CD4-positive, alpha-beta memory T cell (primary cell): ENCODE results near the gene SCARB2. TPM values are rescaled to one million over a fixed set of nuclear protein-coding genes. Genes with fewer than 3 reads are reported as not detected.
A peak's percentile ranks its signal among the peaks of the same experiment; 100 is the strongest.

Experiments
- CTCF ChIA-PET: fragments of 350-600 bp; sonication (Branson Sonifier 250); formaldehyde crosslinking; loops from one replicate; lab custom pipeline; 2021; ENCODE audit warnings: inconsistent platforms; ENCODE audit not compliant: partially characterized antibody; lab: Charles Lee
- POLR2A ChIA-PET: fragments of 350-600 bp; sonication (Branson Sonifier 250); formaldehyde crosslinking; loops from one replicate; lab custom pipeline; 2021; ENCODE audit not compliant: partially characterized antibody; lab: Charles Lee
- DNase-seq, 5 donors: peaks; one replicate each; pipeline versions ENCODE4 v3.0.0 to v3.0.0-alpha.2; 2020 to 2022; ENCODE audit warnings: mixed read lengths in 1 of 5
- H3K27ac ChIP-seq: one replicate; pipeline ENCODE4 v1.7.0; 2013; ENCODE audit warnings: low read depth, low read length
- H3K27me3 ChIP-seq: 2 replicates; pipeline ENCODE4 v1.7.0; 2013; ENCODE audit warnings: mild to moderate bottlenecking, low read length, moderate library complexity; ENCODE audit not compliant: insufficient read depth
- H3K36me3 ChIP-seq: 2 replicates; pipeline ENCODE4 v1.7.0; 2013; ENCODE audit warnings: mild to moderate bottlenecking, low read length, moderate library complexity; ENCODE audit not compliant: insufficient read depth
- H3K4me1 ChIP-seq: 2 replicates; pipeline ENCODE4 v1.7.0; 2013; ENCODE audit warnings: mild to moderate bottlenecking, low read length, moderate library complexity; ENCODE audit not compliant: insufficient read depth
- H3K4me3 ChIP-seq, 2 donors: one replicate each; pipeline ENCODE4 v1.7.0; 2013; ENCODE audit warnings: low read length in 2 of 2, mild to moderate bottlenecking in 1 of 2
- H3K9me3 ChIP-seq, 2 donors: one replicate each; pipeline ENCODE4 v1.7.0; 2013; ENCODE audit warnings: low read length in 2 of 2, control low read depth in 1 of 2; ENCODE audit not compliant: control insufficient read depth in 1 of 2
- H3K27ac Mint-ChIP-seq, 7 donors: one replicate each; pipeline ENCODE4 v1.8.0; 2020 to 2021; ENCODE audit warnings: mixed read lengths in 7 of 7, mild to moderate bottlenecking in 6 of 7, inconsistent platforms in 3 of 7, moderate library complexity in 3 of 7
- H3K27me3 Mint-ChIP-seq, 2 donors: one replicate each; pipeline ENCODE4 v1.8.0; 2020 to 2021; ENCODE audit warnings: mixed read lengths in 2 of 2
- H3K36me3 Mint-ChIP-seq, 2 donors: one replicate each; pipeline ENCODE4 v1.8.0; 2020 to 2021; ENCODE audit warnings: mixed read lengths in 2 of 2, inconsistent platforms in 1 of 2, mild to moderate bottlenecking in 1 of 2
- H3K4me1 Mint-ChIP-seq, 4 donors: one replicate each; pipeline ENCODE4 v1.8.0; 2020 to 2021; ENCODE audit warnings: mixed read lengths in 4 of 4, mild to moderate bottlenecking in 1 of 4
- H3K4me3 Mint-ChIP-seq, 8 donors: one replicate each; pipeline ENCODE4 v1.8.0; 2020 to 2021; ENCODE audit warnings: mixed read lengths in 8 of 8, mild to moderate bottlenecking in 7 of 8, moderate library complexity in 6 of 8, inconsistent platforms in 3 of 8
- H3K9me3 Mint-ChIP-seq, 8 donors: one replicate each; pipeline ENCODE4 v1.8.0; 2020 to 2021; ENCODE audit warnings: mixed read lengths in 8 of 8, mild to moderate bottlenecking in 5 of 8, inconsistent platforms in 3 of 8, moderate library complexity in 1 of 8
- intact Hi-C: fragments of 100-400 bp; cut with micrococcal nuclease; formaldehyde crosslinking; loops from one replicate; pipeline ENCODE4 v1.15.1; 2023
- polyA plus RNA-seq, 2 donors: library from polyadenylated mRNA; unstranded; fragments of 300-500 nt; fragmentation: Illumina TruSeq; gene quantifications; one replicate each; pipeline ENCODE4 v1.2.3, GENCODE V29; 2021
- total RNA-seq, 2 experiments: library from RNA; stranded (reverse); gene quantifications; one replicate each; pipeline ENCODE4 v1.2.3, GENCODE V29; 2021

SCARB2 gene
- total and polyA plus RNA-seq, 4 experiments from 2014 or later = 10.2 to 23.5 (median 19.5) TPM

DNA sequence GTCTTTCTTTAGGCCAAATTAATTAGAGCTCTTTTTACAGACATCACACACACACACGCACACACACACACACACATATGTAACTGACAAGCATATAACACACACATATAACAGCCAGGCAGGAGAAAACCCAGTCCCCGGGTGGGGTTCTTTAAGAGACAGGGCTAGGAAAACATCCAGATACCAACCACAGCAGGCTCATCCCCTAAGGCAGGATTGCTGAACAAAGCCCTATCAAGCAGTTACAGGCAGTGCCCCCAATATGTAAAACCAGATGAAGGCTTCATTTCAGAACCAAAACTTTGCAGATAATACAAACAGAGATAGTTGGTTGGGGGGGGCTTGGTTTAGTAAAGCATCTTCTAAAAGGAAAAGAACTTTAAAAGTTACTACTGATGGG lies 19.9 kb upstream of the SCARB2 start:
- intact Hi-C loops = no loop called here
- CTCF ChIA-PET = no interaction called here
- no peak for DNase-seq
- peaks cover 2 to 22% (median 16%) of the 10 kb centered on the region in 8 donors for H3K9me3 Mint-ChIP-seq
- POLR2A ChIA-PET = no interaction called here
- H3K4me3 ChIP-seq = no peak overlapping the region
- peaks cover 0 to 2% (median 0%) of the 10 kb centered on the region in 4 donors for H3K4me1 Mint-ChIP-seq
- H3K27ac Mint-ChIP-seq = no peak overlapping the region
- no peak overlapping the region for H3K27ac ChIP-seq
- H3K36me3 Mint-ChIP-seq = peaks cover 5 to 13% of the 10 kb centered on the region in 2 donors
- no peaks in the 10 kb centered on the region for H3K4me1 ChIP-seq
- no peaks in the 10 kb centered on the region for H3K36me3 ChIP-seq
- H3K4me3 Mint-ChIP-seq = no peak overlapping the region
- H3K9me3 ChIP-seq = no peaks in the 10 kb centered on the region
- H3K27me3 Mint-ChIP-seq = peaks cover 4 to 9% of the 10 kb centered on the region in 2 donors
- no peaks in the 10 kb centered on the region for H3K27me3 ChIP-seq

DNA sequence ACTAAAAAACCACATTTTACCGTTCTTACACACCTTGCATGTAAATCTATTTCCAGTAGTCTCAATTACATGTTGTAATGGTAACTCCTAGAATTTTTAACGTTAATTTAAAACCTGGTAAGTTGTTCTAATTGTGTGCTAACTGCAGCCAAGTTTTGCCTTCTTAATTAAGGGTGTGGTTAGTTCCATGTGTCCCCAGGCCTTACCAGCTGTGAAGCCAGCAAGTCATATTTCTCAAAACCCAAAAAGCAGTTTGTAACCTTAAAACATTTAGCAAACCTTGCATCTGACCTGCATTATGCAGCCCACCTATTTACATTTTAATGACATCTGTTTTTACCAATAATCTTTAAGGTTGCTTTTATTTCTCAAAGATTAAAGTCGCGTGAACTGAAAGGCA lies 19.5 kb upstream of the SCARB2 start:
- Mint-ChIP-seq H3K27me3 (peaks cover 4 to 9% of the 10 kb centered on the region in 2 donors), H3K4me1 (peaks cover 0 to 2% (median 0%) of the 10 kb centered on the region in 4 donors), H3K9me3 (peaks cover 2 to 23% (median 17%) of the 10 kb centered on the region in 8 donors), H3K4me3 (no peak overlapping the region), H3K36me3 (peaks cover 5 to 13% of the 10 kb centered on the region in 2 donors), H3K27ac (no peak overlapping the region)
- intact Hi-C loops = no loop called here
- no peaks in the 10 kb centered on the region for H3K27me3 ChIP-seq
- no peaks in the 10 kb centered on the region for H3K4me1 ChIP-seq
- ChIA-PET POLR2A (no interaction called here), CTCF (no interaction called here)
- H3K27ac ChIP-seq = no peak overlapping the region
- H3K9me3 ChIP-seq = no peaks in the 10 kb centered on the region
- no peak for DNase-seq
- H3K36me3 ChIP-seq = no peaks in the 10 kb centered on the region
- H3K4me3 ChIP-seq = no peak overlapping the region

DNA sequence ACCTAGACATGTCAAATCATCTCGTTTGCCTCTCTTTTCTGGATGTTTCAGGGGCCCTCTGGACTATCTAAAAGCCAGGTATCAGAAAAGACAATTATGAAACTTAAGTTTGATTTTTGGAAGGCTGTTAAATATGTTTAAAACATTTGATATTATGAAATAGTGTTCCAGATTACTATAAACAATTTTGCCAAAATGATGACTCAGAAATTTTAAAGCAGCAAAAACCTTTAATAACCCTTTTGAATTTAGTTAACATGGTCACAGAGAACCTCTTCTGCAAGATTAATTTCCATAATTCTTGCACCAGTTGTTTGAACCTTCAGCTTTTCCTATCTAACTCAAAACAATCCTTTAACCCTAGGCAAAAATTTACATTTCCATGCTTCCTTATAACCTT lies 19.1 kb upstream of the SCARB2 start:
- DNase-seq = no peak
- no peak overlapping the region for H3K4me3 ChIP-seq
- intact Hi-C loops = no loop called here
- CTCF ChIA-PET = no interaction called here
- H3K27ac ChIP-seq = no peak overlapping the region
- peaks cover 0 to 2% (median 0%) of the 10 kb centered on the region in 4 donors for H3K4me1 Mint-ChIP-seq
- no peaks in the 10 kb centered on the region for H3K4me1 ChIP-seq
- H3K27me3 Mint-ChIP-seq = peaks cover 4 to 10% of the 10 kb centered on the region in 2 donors
- H3K9me3 ChIP-seq = no peaks in the 10 kb centered on the region
- H3K9me3 Mint-ChIP-seq = peaks cover 2 to 27% (median 20%) of the 10 kb centered on the region in 8 donors
- no peak overlapping the region for H3K27ac Mint-ChIP-seq
- no peaks in the 10 kb centered on the region for H3K27me3 ChIP-seq
- no peaks in the 10 kb centered on the region for H3K36me3 ChIP-seq
- POLR2A ChIA-PET = no interaction called here
- H3K36me3 Mint-ChIP-seq = peaks cover 5 to 13% of the 10 kb centered on the region in 2 donors
- H3K4me3 Mint-ChIP-seq = no peak overlapping the region

DNA sequence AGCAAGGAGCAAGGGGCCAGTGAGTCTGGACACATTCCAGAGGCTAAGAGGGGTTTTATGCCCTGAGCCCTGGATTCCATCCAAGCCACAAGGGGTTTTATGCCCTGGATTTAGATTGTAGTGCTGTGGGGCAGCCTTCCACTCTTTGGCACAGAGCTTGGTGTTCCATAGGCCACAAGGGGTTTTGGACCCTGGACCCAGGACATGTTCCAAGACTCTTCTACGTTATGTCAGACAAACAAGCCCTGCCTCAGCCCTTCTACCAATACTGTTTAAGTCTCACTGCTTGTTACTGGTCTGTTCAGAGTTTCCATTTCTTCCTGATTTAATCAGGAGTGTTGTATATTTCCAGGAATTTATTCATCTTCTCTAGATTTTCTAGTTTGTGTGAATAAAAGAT lies 12.8 kb upstream of the SCARB2 start:
- no peaks in the 10 kb centered on the region for H3K36me3 ChIP-seq
- no peak overlapping the region for H3K27ac Mint-ChIP-seq
- H3K9me3 ChIP-seq = no peaks in the 10 kb centered on the region
- H3K4me3 Mint-ChIP-seq = no peak overlapping the region
- H3K36me3 Mint-ChIP-seq = peaks cover 5 to 17% of the 10 kb centered on the region in 2 donors
- no peak overlapping the region for H3K27ac ChIP-seq
- H3K4me3 ChIP-seq = no peak overlapping the region
- no peak for DNase-seq
- H3K27me3 ChIP-seq = no peaks in the 10 kb centered on the region
- H3K4me1 Mint-ChIP-seq = no peaks in the 10 kb centered on the region
- intact Hi-C loops = no loop called here
- no peaks in the 10 kb centered on the region for H3K4me1 ChIP-seq
- peaks cover 2 to 27% (median 20%) of the 10 kb centered on the region in 8 donors for H3K9me3 Mint-ChIP-seq
- CTCF ChIA-PET = interaction anchor here (1.0 kb wide), 1 partner anchor 46 kb away, joined by 3 read pairs; no protein-coding TSS in a partner anchor
- H3K27me3 Mint-ChIP-seq = peaks cover 3 to 16% of the 10 kb centered on the region in 2 donors
- POLR2A ChIA-PET = no interaction called here

GRCh38 chr4:76224171-76224570 lies 10.5 kb upstream of the SCARB2 start:
- ChIA-PET POLR2A (no interaction called here), CTCF (no interaction called here)
- intact Hi-C loops = no loop called here
- no peak overlapping the region for H3K27ac Mint-ChIP-seq
- peaks cover 1 to 17% (median 14%) of the 10 kb centered on the region in 8 donors for H3K9me3 Mint-ChIP-seq
- Histone ChIP-seq H3K4me1 (no peaks in the 10 kb centered on the region), H3K27ac (no peak overlapping the region), H3K36me3 (no peaks in the 10 kb centered on the region), H3K27me3 (no peaks in the 10 kb centered on the region), H3K4me3 (no peak overlapping the region), H3K9me3 (no peaks in the 10 kb centered on the region)
- H3K4me1 Mint-ChIP-seq = no peaks in the 10 kb centered on the region
- no peak for DNase-seq
- H3K4me3 Mint-ChIP-seq = no peak overlapping the region
- H3K27me3 Mint-ChIP-seq = peaks cover 3 to 11% of the 10 kb centered on the region in 2 donors
- peaks cover 4 to 10% of the 10 kb centered on the region in 2 donors for H3K36me3 Mint-ChIP-seq

DNA sequence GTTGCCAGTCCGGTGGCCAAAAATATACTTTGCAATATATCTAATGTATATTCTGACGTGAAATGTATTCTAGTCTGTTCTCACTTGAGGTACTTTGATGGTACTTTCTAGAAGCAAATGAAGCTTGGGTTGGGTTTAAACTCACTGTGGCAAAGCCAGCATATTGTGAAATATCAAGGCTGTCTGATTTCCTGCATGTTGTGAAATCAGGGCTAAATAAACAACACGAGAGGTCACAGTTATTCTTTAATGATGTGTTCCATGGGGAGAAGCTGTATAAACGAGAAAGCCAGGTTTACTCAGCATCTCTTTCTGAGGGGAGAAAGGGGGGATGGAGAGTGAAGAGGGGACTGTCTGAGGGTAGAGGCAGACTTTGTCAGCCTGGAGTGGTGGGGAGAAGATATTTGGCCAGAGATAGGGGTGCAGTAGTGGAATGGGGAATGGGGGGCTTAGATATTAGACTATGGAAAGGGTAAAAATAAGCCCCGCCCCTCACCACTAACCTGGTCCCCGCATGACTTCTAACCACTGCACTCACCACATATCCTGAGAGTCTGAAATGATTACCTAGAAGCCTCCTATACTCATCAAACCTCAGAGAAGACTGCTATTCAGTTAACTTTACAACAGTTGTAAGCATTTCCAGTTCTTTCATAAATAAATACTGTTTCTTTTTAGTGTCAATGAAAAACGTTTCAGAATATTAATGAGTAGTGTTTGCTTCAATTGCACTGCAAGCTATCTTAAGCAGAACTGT lies 5.9 kb upstream of the SCARB2 start:
- Mint-ChIP-seq H3K9me3 (no peaks in the 10 kb centered on the region), H3K27ac (no peak overlapping the region), H3K27me3 (no peaks in the 10 kb centered on the region), H3K36me3 (peaks cover 0 to 4% of the 10 kb centered on the region in 2 donors), H3K4me1 (peaks cover 4 to 24% (median 8%) of the 10 kb centered on the region in 4 donors), H3K4me3 (no peak overlapping the region)
- Histone ChIP-seq H3K9me3 (no peaks in the 10 kb centered on the region), H3K27me3 (no peaks in the 10 kb centered on the region), H3K36me3 (no peaks in the 10 kb centered on the region), H3K4me3 (no peak overlapping the region), H3K4me1 (peaks cover 9% of the 10 kb centered on the region), H3K27ac (no peak overlapping the region)
- ChIA-PET POLR2A (no interaction called here), CTCF (no interaction called here)
- no peak for DNase-seq
- intact Hi-C loops = no loop called here

- POLR2A ChIA-PET = no interaction called here
- Histone ChIP-seq H3K4me3 (no peak overlapping the region), H3K36me3 (no peaks in the 10 kb centered on the region), H3K27ac (no peak overlapping the region), H3K27me3 (no peaks in the 10 kb centered on the region), H3K9me3 (no peaks in the 10 kb centered on the region), H3K4me1 (peaks cover 25% of the 10 kb centered on the region)
- Mint-ChIP-seq H3K27me3 (no peaks in the 10 kb centered on the region), H3K9me3 (no peaks in the 10 kb centered on the region), H3K36me3 (peaks cover 0 to 3% of the 10 kb centered on the region in 2 donors), H3K4me1 (peaks cover 19 to 42% (median 23%) of the 10 kb centered on the region in 4 donors), H3K4me3 (peak overlapping the region in 1 of 8 donors; percentile 46), H3K27ac (peak overlapping the region in 5 of 7 donors; percentile 35 to 70 (median 55))
- intact Hi-C loops = no loop called here
- DNase-seq = no peak
- CTCF ChIA-PET = interaction anchor here (0.9 to 1.6 kb wide), 3 partner anchors 18 to 160 kb away, joined by 3 to 4 read pairs (median 4); no protein-coding TSS in a partner anchor
Observed at GRCh38 chr4:76216975-76217814, 3.6 kb upstream of the SCARB2 start.
